Uterus (tissue), 4 donors: ENCODE results near the gene PDZD8. TPM values are rescaled to one million over a fixed set of nuclear protein-coding genes. Genes with fewer than 3 reads are reported as not detected.

Source experiments
- DNase-seq, 2 donors: peaks; one replicate each; pipeline ENCODE4 v3.0.0-alpha.2; 2019 to 2020
- H3K27ac ChIP-seq, 2 donors: fragments of 200-600 bp; sonication (generic); 1 replicate in 1 of 2; 2 replicates in 1 of 2; pipeline ENCODE4 v1.5.1; 2016 to 2018
- H3K27me3 ChIP-seq, 2 donors: fragments of 200-600 bp; sonication (generic); one replicate each; pipeline ENCODE4 v1.5.1; 2018 to 2019; ENCODE audit warnings: control low read depth in 1 of 2
- H3K36me3 ChIP-seq, 2 donors: fragments of 200-600 bp; sonication (generic); one replicate each; pipeline ENCODE4 v1.5.1; 2019; ENCODE audit warnings: control low read depth in 1 of 2
- H3K4me1 ChIP-seq, 2 donors: fragments of 200-600 bp; sonication (generic); one replicate each; pipeline ENCODE4 v1.5.1; 2018 to 2019; ENCODE audit warnings: control low read depth in 1 of 2
- H3K4me3 ChIP-seq, 2 donors: fragments of 200-600 bp; sonication (generic); 1 replicate in 1 of 2; 2 replicates in 1 of 2; pipeline ENCODE4 v1.5.1; 2018 to 2019; ENCODE audit warnings: mild to moderate bottlenecking in 1 of 2
- H3K9me3 ChIP-seq, 2 donors: fragments of 200-600 bp; sonication (generic); one replicate each; pipeline ENCODE4 v1.5.1; 2019; ENCODE audit warnings: control low read depth in 1 of 2
- POLR2A ChIP-seq, 2 donors: fragments of 450-650 bp; IDR thresholded peaks; one replicate each; pipeline ENCODE4 v1.6.1; 2016; ENCODE audit warnings: antibody characterized with exemption in 2 of 2, mild to moderate bottlenecking in 1 of 2, moderate library complexity in 1 of 2
- intact Hi-C: fragments of 100-400 bp; cut with DNase I; formaldehyde crosslinking; loops from one replicate; pipeline ENCODE4 v1.15.1; 2023; ENCODE audit warnings: low total_unique reads
- total RNA-seq, 4 donors: library from RNA; depleted of rRNA in 3 of 4; stranded (reverse); fragments of >200 nt in 3 of 4; gene quantifications; one replicate each; pipeline versions ENCODE4 v1.1.0 to v1.2.4, GENCODE V29; 2014 to 2023
- TF ChIP-seq, protein P1 (sequence below), 4 experiments: fragments of 200-600 bp in 2 of 4; fragments of 450-650 bp in 2 of 4; sonication (generic) in 2 of 4; IDR thresholded peaks; one replicate each; pipeline ENCODE4 v1.5.1; 2016 to 2019; ENCODE audit warnings: antibody characterized with exemption in 4 of 4, mild to moderate bottlenecking in 2 of 4, moderate library complexity in 1 of 4
- donor health status: DM: yes; HTN: yes; CAD: no.

Gene PDZD8
- total RNA-seq, 4 donors from 2014 or later: 13.8 to 44.1 (median 35.6) TPM

DNA sequence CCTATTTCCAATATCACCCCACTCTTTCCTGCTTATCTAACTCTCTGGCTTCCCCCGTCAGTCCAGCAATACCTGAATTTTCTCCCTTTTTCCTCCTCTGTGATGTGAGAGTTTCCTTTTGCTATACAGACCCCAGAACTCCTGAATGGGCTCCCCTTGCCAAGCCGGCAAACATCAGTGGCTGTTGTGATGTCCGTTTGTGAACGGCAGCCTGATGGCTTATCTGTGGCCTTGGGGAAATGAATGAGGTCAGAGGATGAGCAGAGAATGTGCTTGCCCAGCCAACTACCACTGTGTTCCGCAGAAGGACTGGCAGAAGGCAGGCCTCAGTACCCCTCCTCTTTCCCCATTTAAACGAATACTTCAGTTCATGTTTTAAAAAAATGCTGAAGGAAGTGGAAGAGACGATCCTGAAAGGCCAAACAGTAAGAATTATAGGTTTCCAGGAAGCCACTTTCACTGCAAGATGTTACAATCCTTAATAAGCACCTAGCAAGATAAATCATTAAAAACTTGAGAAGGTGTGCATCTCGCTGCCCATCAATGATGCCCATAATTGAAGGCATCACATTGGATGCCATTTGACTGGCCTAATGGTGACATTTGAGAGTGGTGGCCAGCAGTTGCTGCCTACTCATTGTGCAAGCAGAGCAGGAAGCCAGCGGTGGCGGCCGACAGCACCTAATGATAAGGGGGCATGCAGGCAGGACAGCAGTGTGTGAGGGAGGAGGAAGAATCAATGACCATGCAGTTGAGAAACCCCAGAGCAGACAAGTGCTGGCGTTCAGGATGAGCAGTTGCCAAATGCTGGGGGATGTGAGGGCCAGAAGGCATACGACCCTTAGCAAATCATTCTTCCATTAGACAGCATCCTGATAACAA lies 102.8 kb downstream of the PDZD8 start:
- no peak for DNase-seq
- H3K27ac ChIP-seq: no peak overlapping the region

DNA sequence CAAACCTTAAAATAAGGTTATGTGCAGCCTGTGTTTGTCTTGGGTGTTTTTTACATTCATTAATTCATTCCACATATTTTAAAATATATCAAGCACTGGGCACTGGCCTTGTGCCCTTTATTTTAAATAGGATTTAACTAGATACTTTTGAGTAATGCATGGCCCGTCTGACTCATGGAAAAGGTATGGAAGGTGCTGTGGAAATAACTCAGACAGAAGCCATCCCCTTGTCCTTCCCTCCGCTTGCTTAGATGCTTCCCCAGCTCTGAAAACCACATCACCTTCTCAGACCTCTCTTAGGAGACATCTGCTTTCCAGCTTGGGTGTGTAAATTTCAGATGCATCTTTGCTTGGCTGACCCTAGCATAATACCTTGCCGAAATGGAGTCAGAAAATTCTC lies 103.8 kb downstream of the PDZD8 start:
- TF ChIP-seq, protein P1, sequence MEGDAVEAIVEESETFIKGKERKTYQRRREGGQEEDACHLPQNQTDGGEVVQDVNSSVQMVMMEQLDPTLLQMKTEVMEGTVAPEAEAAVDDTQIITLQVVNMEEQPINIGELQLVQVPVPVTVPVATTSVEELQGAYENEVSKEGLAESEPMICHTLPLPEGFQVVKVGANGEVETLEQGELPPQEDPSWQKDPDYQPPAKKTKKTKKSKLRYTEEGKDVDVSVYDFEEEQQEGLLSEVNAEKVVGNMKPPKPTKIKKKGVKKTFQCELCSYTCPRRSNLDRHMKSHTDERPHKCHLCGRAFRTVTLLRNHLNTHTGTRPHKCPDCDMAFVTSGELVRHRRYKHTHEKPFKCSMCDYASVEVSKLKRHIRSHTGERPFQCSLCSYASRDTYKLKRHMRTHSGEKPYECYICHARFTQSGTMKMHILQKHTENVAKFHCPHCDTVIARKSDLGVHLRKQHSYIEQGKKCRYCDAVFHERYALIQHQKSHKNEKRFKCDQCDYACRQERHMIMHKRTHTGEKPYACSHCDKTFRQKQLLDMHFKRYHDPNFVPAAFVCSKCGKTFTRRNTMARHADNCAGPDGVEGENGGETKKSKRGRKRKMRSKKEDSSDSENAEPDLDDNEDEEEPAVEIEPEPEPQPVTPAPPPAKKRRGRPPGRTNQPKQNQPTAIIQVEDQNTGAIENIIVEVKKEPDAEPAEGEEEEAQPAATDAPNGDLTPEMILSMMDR (IDR thresholded peaks at IDR 0.05): no peak
- TF ChIP-seq POLR2A (IDR thresholded peaks at IDR 0.05): no peak
- Histone ChIP-seq H3K4me3 (no peak overlapping the region), H3K4me1 (no peaks in the 10 kb centered on the region), H3K27me3 (no peaks in the 10 kb centered on the region), H3K9me3 (no peaks in the 10 kb centered on the region), H3K36me3 (no peaks in the 10 kb centered on the region), H3K27ac (no peak overlapping the region)
- no peak for DNase-seq
- intact Hi-C loops: no loop called here

More for the DNA sequence above, 102.8 kb downstream of the PDZD8 start:
- intact Hi-C loops: no loop called here
- no peaks in the 10 kb centered on the region for H3K9me3 ChIP-seq
- TF ChIP-seq, protein P1 (IDR thresholded peaks at IDR 0.05): no peak
- TF ChIP-seq POLR2A (IDR thresholded peaks at IDR 0.05): no peak
- H3K4me3 ChIP-seq: no peak overlapping the region
- H3K36me3 ChIP-seq: no peaks in the 10 kb centered on the region
- no peaks in the 10 kb centered on the region for H3K27me3 ChIP-seq
- H3K4me1 ChIP-seq: no peaks in the 10 kb centered on the region

- no peaks in the 10 kb centered on the region for H3K36me3 ChIP-seq
- H3K4me1 ChIP-seq: no peaks in the 10 kb centered on the region
- no peak for DNase-seq
- no peak overlapping the region for H3K27ac ChIP-seq
- H3K4me3 ChIP-seq: no peak overlapping the region
- no peaks in the 10 kb centered on the region for H3K27me3 ChIP-seq
- H3K9me3 ChIP-seq: no peaks in the 10 kb centered on the region
- intact Hi-C loops: no loop called here
- TF ChIP-seq, protein P1 (IDR thresholded peaks at IDR 0.05): no peak
- no peak for TF ChIP-seq POLR2A (IDR thresholded peaks at IDR 0.05)
Observed at GRCh38 chr10:117268907-117269306, 106.3 kb downstream of the PDZD8 start.

DNA sequence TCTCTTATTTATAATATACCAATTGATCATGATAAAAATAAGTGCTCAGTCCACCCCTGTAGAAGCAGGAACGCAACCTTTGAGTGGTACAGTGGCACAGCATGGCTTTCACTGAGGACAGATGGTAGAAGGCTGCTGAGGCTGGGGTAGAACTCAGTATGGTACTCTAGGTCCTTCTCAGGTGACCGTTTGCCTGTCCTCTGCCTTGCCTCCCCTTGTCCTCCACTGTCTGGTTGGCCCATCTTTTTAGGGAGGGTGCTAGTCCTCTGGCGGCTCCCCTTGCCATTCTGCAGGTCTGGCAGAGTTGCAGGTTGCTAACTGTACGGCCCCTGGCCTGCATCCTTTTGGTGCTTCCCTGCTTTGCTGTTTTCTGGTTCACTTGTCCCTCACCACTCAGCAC lies 107.0 kb downstream of the PDZD8 start:
- Histone ChIP-seq H3K27me3 (no peaks in the 10 kb centered on the region), H3K9me3 (no peaks in the 10 kb centered on the region), H3K4me1 (no peaks in the 10 kb centered on the region), H3K4me3 (no peak overlapping the region), H3K27ac (no peak overlapping the region), H3K36me3 (no peaks in the 10 kb centered on the region)
- intact Hi-C loops: no loop called here
- TF ChIP-seq, protein P1 (IDR thresholded peaks at IDR 0.05): no peak
- no peak for TF ChIP-seq POLR2A (IDR thresholded peaks at IDR 0.05)
- no peak for DNase-seq

- Histone ChIP-seq H3K9me3 (no peaks in the 10 kb centered on the region), H3K27me3 (no peaks in the 10 kb centered on the region), H3K4me1 (no peaks in the 10 kb centered on the region), H3K36me3 (no peaks in the 10 kb centered on the region), H3K4me3 (no peak overlapping the region), H3K27ac (no peak overlapping the region)
- intact Hi-C loops: no loop called here
- no peak for DNase-seq
- TF ChIP-seq POLR2A (IDR thresholded peaks at IDR 0.05): no peak
- TF ChIP-seq, protein P1 (IDR thresholded peaks at IDR 0.05): no peak
Observed at GRCh38 chr10:117266812-117267211, 108.4 kb downstream of the PDZD8 start.
